HL-60 (cell line): ENCODE measurements around the gene NME5.

ENCODE experiments used
- DNase-seq, 2 experiments: peaks; one replicate each; pipeline ENCODE4 v3.0.0-alpha.2; 2010 to 2020; ENCODE audit warnings: low read depth in 1 of 2, low spot score in 1 of 2
- H3K27ac ChIP-seq: fragments of 250-450 bp; sonication (Bioruptor Pico); replicated peaks from 2 replicates; pipeline ENCODE4 v1.5.1; 2020; ENCODE audit warnings: mild to moderate bottlenecking, moderate library complexity
- H3K27me3 ChIP-seq: fragments of 250-450 bp; sonication (Bioruptor Pico); 2 replicates; pipeline ENCODE4 v1.5.1; 2021; ENCODE audit warnings: mild to moderate bottlenecking, moderate library complexity; ENCODE audit not compliant: insufficient read depth, poor library complexity, severe bottlenecking
- H3K4me3 ChIP-seq: replicated peaks from 2 replicates; pipeline ENCODE4 v1.5.1; 2011; ENCODE audit warnings: mild to moderate bottlenecking, control low read depth, low read length; ENCODE audit not compliant: insufficient read depth
- GABPA ChIP-seq: IDR thresholded peaks from 2 replicates; pipeline ENCODE4 v1.6.1; 2012; ENCODE audit warnings: low read depth
- POLR2AphosphoS5 ChIP-seq: IDR thresholded peaks from 2 replicates; pipeline ENCODE4 v1.6.1; 2012; ENCODE audit warnings: low read depth
- SPI1 ChIP-seq: IDR thresholded peaks from 2 replicates; pipeline ENCODE4 v1.6.1; 2012; ENCODE audit warnings: low read depth, mild to moderate bottlenecking, borderline replicate concordance
- TF ChIP-seq, protein P1 (sequence below): IDR thresholded peaks from one replicate; pipeline ENCODE4 v1.5.1; 2011; ENCODE audit warnings: low read length, control low read depth, inconsistent platforms; ENCODE audit not compliant: insufficient read depth
- TF ChIP-seq, protein P2 (sequence below): IDR thresholded peaks from 2 replicates; pipeline ENCODE4 v1.6.1; 2012; ENCODE audit warnings: low read depth; ENCODE audit not compliant: insufficient replicate concordance

NME5 gene

DNA sequence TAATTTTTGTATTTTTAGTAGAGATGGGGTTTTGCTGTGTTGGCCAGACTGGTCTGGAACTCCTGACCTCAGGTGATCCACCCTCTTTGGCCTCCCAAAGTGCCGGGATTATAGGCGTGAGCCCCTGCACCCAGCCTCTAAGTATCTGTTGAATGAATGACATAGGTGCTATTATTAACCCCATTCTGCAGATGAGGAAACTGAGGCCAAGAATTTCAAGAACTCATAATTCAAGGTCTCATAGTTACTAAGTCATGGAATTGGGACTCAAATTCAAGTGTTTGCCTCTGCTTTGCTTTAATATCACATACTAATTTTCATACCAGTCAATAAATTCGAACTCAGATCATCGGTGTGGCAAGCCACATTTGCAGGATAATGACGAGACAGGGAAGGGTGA lies 41.6 kb upstream of the NME5 start:
- TF ChIP-seq GABPA, result no peak
- TF ChIP-seq, protein P1, sequence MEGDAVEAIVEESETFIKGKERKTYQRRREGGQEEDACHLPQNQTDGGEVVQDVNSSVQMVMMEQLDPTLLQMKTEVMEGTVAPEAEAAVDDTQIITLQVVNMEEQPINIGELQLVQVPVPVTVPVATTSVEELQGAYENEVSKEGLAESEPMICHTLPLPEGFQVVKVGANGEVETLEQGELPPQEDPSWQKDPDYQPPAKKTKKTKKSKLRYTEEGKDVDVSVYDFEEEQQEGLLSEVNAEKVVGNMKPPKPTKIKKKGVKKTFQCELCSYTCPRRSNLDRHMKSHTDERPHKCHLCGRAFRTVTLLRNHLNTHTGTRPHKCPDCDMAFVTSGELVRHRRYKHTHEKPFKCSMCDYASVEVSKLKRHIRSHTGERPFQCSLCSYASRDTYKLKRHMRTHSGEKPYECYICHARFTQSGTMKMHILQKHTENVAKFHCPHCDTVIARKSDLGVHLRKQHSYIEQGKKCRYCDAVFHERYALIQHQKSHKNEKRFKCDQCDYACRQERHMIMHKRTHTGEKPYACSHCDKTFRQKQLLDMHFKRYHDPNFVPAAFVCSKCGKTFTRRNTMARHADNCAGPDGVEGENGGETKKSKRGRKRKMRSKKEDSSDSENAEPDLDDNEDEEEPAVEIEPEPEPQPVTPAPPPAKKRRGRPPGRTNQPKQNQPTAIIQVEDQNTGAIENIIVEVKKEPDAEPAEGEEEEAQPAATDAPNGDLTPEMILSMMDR, result no peak
- TF ChIP-seq, protein P2, sequence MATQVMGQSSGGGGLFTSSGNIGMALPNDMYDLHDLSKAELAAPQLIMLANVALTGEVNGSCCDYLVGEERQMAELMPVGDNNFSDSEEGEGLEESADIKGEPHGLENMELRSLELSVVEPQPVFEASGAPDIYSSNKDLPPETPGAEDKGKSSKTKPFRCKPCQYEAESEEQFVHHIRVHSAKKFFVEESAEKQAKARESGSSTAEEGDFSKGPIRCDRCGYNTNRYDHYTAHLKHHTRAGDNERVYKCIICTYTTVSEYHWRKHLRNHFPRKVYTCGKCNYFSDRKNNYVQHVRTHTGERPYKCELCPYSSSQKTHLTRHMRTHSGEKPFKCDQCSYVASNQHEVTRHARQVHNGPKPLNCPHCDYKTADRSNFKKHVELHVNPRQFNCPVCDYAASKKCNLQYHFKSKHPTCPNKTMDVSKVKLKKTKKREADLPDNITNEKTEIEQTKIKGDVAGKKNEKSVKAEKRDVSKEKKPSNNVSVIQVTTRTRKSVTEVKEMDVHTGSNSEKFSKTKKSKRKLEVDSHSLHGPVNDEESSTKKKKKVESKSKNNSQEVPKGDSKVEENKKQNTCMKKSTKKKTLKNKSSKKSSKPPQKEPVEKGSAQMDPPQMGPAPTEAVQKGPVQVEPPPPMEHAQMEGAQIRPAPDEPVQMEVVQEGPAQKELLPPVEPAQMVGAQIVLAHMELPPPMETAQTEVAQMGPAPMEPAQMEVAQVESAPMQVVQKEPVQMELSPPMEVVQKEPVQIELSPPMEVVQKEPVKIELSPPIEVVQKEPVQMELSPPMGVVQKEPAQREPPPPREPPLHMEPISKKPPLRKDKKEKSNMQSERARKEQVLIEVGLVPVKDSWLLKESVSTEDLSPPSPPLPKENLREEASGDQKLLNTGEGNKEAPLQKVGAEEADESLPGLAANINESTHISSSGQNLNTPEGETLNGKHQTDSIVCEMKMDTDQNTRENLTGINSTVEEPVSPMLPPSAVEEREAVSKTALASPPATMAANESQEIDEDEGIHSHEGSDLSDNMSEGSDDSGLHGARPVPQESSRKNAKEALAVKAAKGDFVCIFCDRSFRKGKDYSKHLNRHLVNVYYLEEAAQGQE, result no peak
- TF ChIP-seq SPI1, result no peak
- no peak for TF ChIP-seq POLR2AphosphoS5
- no peaks in the 10 kb centered on the region for H3K27me3 ChIP-seq
- no peak overlapping the region for H3K27ac ChIP-seq
- DNase-seq, result no peak
- no peak overlapping the region for H3K4me3 ChIP-seq

DNA sequence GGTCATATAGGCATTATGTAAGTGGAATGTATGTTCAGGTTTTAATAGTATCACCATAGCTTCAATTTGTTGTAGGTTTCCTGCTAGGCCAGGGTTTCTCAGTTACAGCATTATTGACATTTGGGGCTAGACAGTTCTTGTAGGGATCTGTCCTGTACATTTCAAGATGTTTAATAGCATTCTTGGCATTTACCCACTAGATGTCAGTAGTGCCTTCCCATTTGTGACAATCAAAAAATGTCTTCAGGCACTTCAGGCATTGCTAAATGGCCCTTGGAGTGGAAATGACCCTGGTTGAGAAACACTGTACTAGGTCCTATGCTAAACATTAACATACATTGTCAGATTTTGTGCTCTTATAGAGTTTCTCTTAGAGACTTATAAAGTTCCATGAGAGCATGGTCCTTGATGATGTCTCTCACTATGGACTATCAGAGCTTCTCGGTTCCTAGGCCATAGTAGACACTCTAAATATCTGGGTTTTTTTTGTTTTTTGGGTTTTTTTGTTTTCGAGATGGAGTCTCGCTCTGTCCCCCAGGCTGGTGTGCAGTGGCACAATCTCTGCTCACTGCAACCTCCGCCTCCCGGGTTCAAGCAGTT lies 41.1 kb upstream of the NME5 start:
- TF ChIP-seq SPI1, result no peak
- TF ChIP-seq, protein P2, result no peak
- TF ChIP-seq, protein P1, result peak; percentile 27
- TF ChIP-seq POLR2AphosphoS5, result no peak
- TF ChIP-seq GABPA, result no peak
- DNase-seq, result peak; percentile 44 to 63
- Histone ChIP-seq H3K4me3 (peak overlapping the region; percentile 60), H3K27ac (no peak overlapping the region), H3K27me3 (no peaks in the 10 kb centered on the region)

DNA sequence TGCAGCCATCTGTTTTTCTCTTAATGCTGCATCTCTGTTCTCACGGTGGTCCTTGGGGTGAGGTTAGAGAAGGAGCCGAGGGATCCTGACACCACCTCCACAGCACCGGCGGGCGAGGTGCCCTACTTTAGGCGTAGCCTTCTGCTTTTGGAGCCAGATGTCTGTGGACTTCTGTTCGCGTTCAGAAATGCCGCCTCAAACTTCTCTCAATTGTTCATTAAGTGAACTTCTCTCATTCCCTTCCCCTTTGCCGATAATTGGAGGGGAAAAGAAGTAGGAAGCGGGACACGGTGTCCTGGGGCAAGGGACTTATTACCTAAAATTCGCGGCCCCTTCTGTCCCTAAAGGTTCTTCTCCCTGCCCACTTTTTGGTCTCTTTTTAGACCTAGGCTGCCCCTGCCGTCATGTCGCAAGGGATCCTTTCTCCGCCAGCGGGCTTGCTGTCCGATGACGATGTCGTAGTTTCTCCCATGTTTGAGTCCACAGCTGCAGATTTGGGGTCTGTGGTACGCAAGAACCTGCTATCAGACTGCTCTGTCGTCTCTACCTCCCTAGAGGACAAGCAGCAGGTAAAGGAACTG lies 40.1 kb upstream of the NME5 start:
- TF ChIP-seq SPI1 (no peak), GABPA (no peak), POLR2AphosphoS5 (no peak)
- TF ChIP-seq, protein P1, result no peak
- TF ChIP-seq, protein P2, result no peak
- Histone ChIP-seq H3K27ac (peak overlapping the region; percentile 92), H3K4me3 (peak overlapping the region; percentile 60), H3K27me3 (no peaks in the 10 kb centered on the region)
- DNase-seq, result peak in 1 of 2 experiments; percentile 8
